Heart left ventricle (tissue), 13 donors: ENCODE measurements around the gene CXCL12.

Source experiments
- POLR2A ChIP-seq, 2 donors: fragments of 450-650 bp; IDR thresholded peaks; one replicate each; pipeline ENCODE4 v1.6.1; 2017; ENCODE audit warnings: antibody characterized with exemption in 2 of 2, mild to moderate bottlenecking in 2 of 2, moderate library complexity in 2 of 2
- TF ChIP-seq, protein P1 (sequence below), 12 donors: fragments of 200-600 bp; sonication (generic) in 4 of 12; IDR thresholded peaks; one replicate each; pipeline versions ENCODE4 v1.5.0 to v1.8.0; 2018 to 2022; ENCODE audit warnings: antibody characterized with exemption in 12 of 12, mild to moderate bottlenecking in 5 of 12
- donor health status: ischemic (EF 13 %, LVEDD 7.1; RV severe dilation, severe dysfunction).
- donor health status: DM: no; HTN: yes; CAD: no.
- donor health status: DM: no; HTN: no; CAD: no.
- donor health status: ischemic (EF 25% LVEDD 6.9; RV normal size, moderate dysfunction).
- donor health status: ischemic (EF 25% LVEDD 5.7; RV mildly dilated, moderate dysfunction).
- donor health status: ischemic (EF 35%, LVEDD 5.7; RV mildly dilated, moderate dysfunction).
- donor health status: nonischemic (EF 11% LVEDD 7.7; RV severe dilation, severe dysfunction).
- donor health status: DM: yes; HTN: yes; CAD: no.
- donor health status: PGD.
- donor health status: ischemic (EF 29% LVEDD 5.4; RV normal size, mild dysfunction).
- donor health status: nonischemic (EF 23%, LVEDD 6.1; RV moderate dilation, normal function).

DNA sequence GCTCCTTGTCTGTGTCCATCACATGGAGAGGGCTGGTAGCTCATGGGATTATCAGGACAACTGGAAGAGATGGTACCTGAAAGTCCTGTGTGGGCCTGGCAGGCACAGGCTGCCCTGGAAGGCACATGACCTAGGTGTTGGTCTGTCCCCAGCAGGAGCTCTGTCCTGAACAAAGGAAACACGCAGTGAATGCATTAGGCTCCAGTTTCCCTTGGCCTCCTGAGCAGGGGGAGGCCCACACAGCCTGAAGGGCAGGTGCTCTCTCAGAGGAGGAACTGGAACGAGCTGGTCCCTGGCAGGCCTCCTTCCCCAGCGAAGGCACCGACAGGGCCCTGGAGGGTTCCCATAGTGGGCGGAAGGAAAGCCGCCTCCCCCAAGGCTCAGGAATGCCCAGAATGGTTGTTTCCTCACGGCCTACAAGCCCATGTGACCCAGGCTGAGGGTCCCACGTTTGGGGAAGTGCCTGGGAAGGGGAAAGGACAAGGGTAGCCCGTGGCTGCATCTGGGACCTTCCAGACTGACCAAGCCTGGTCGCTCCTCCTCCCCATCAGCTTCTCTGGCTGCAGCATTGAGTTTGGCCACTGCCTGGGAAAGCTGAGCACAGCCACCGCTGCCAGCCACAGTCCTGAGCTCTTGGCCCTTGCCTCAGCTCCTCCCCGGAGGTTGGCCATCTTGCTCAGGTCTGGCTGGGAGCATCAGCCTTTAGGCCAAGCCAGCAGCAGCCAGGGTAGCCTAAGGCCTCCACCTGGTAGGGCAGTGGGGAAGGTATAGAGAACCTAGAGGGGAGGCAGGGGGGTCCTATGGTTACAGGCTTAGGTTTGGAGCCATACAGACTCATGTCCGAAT lies 21.8 kb downstream of the CXCL12 start:
- TF ChIP-seq, protein P1, sequence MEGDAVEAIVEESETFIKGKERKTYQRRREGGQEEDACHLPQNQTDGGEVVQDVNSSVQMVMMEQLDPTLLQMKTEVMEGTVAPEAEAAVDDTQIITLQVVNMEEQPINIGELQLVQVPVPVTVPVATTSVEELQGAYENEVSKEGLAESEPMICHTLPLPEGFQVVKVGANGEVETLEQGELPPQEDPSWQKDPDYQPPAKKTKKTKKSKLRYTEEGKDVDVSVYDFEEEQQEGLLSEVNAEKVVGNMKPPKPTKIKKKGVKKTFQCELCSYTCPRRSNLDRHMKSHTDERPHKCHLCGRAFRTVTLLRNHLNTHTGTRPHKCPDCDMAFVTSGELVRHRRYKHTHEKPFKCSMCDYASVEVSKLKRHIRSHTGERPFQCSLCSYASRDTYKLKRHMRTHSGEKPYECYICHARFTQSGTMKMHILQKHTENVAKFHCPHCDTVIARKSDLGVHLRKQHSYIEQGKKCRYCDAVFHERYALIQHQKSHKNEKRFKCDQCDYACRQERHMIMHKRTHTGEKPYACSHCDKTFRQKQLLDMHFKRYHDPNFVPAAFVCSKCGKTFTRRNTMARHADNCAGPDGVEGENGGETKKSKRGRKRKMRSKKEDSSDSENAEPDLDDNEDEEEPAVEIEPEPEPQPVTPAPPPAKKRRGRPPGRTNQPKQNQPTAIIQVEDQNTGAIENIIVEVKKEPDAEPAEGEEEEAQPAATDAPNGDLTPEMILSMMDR (IDR thresholded peaks at IDR 0.05), result no peak
- TF ChIP-seq POLR2A (IDR thresholded peaks at IDR 0.05), result no peak
